COLO668 (cell line): Measurements from ENCODE around the gene CACNA1F.
A peak's percentile ranks its signal among the peaks of the same experiment; 100 is the strongest.
"Not testable (repeated sequence)": the region's sequence is repeated elsewhere in the genome, so short reads cannot be mapped to it uniquely, and the experiment has no call there.

Experiments used
- DNase-seq: peaks from one replicate; lab custom pipeline; 2025; ENCODE audit not compliant: unreplicated experiment; lab: John Stamatoyannopoulos, UW

CACNA1F gene

DNA sequence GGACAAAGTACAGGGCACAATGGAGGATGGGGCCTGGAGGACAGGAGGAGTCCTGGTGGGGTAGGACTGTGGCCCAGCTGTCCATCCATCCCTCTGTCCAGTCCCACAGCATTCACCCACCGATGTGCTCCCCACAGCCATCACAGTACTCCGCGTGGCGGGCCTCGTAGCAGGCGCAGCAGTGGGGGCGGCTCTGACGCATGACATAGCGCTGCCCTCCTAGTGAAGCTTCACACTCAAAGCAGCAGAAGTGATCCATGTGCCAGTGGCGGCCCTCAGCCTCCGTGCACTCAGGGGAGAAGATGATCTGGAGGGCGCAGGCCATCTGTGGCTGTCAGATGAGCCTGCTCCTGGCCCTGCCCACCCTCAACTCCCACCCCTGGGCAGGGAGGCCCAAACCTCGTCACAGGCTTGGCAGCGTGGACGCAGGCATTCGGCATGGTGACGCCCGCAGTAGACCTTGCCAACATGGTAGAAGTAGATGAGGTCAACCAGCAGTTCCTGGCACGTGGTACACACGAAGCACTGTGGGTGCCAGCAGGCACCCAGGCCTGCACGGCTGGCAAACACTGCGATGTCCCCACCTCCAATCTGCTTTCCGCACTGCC, 55.2 kb downstream of the CACNA1F start:
- no peak for DNase-seq

DNA sequence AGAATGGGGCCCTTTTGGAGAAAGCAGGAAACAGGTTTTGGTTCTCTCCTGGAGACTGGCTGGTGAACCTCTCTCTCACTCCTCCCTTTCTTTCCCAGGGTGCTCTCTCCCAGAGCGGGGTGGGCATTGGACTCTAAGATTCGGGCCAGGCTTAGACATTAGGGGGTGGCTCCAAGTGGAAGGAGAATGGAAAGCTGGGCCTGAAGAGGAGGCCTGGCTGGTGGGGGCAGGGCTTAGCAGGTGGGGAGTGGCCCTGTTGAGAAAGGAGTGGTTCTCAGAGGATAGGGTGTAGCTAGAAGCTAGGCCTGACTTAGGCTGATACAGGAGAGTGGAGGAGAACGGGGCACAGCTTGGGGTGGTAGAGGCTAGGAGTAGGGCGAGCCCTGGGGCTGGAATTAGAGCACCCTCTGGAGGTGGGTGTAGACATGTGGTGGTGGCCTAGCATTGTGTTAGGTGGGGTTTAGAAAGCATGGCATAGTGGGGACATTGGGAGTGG, 55.8 kb downstream of the CACNA1F start:
- no peak for DNase-seq

DNA sequence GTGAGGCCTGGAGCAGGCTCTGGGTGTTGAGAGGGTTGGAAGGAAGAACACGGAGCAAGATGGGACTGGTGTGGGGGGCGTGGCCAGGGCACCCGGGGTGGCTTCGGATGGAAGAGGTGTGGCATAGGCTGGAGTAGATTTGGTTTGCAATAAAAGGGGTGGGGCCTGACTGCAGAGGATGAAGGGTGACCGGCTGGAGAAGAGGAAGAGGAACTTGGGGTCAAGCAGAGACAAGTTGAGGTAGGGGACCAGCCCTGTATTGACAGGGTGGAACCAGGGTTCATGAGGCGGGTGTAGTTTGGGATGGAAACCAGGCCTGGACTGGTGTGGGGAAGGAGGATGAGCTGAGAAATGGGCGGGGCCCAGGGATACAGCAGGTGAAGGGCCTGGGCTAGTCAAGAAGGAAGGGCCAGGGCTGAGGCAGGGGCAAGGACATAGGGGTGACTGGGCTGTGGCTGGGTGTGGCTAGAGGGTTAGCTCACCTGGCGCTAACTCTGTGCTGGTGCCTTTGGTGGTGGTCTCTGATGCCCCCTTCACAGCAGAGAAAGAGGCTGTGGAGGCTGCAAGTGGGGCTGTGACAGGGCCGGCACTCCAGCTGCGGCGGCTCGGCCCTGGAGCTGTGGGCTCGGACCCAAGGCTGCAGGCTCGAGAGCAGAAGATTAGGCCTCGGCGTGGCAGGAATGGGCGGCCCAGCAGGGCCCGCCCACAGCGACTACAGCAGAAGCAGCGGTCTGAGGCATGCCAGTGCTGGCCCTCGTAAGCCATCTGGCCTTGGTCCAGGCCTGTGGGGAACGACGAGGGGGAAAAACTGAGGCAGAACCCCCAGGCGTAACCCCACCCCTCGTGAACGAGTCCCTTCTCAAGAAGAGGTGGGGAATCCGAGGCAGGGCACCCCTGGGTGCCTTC, 56.5 kb downstream of the CACNA1F start:
- no peak for DNase-seq

DNA sequence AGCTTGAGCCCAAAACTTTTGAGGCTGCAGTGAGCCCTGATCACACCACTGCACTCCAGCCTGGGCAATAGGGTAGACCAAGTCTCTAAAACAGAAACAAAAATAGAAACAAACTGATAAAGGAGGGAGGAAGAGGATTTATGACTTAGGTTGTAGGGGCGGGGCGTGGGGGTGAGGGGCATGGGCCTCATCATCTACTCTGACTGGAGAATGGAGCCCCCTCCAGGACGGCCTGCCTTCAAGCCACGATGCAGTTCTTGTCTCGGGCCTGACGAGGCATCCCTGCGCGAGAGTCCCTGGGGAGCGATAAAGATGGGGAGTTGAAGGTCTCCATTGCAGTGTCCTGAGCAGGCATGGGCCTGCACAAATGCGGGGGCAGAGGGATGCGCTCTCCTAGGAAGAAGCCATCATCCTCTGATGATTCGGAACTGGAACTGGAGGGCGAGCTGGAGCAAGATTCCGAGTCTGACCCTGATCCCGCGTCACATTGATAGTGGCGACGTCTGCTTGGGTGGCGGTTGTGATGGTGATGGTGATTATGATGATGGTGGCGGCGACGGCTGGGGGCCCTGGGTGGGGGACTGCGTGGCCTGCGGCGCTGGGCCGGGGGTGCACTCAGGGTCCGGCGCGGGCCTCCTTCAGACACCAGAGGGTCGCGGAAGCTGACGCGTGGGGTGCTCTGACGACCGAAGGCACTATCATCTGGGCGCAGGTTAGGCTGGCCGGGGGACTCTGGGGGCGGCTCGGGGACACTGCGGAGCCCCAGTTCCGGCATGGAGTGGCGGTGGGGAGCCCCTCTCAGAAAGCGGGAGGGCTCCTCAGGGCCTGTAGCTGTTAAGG, 57.5 kb downstream of the CACNA1F start:
- no peak for DNase-seq

DNA sequence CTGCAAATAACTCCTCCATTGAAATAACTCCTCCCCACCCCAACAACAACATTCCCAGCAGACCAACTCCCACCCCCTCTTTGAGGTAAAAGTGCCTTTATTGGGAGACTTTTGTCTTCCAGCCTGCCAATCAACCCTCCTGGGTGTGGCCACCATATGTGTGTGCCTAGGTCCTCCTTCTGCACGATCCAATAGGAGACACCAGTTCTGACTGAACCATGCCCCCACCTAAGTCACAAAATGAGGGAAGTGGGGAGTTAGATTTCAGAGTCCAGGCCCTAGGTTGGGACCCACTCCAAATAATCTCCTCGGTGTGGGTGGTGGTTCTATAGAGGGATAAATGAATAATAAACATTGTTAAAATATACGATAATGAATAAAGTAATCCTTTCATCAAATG, 58.4 kb downstream of the CACNA1F start:
- DNase-seq: no peak

DNA sequence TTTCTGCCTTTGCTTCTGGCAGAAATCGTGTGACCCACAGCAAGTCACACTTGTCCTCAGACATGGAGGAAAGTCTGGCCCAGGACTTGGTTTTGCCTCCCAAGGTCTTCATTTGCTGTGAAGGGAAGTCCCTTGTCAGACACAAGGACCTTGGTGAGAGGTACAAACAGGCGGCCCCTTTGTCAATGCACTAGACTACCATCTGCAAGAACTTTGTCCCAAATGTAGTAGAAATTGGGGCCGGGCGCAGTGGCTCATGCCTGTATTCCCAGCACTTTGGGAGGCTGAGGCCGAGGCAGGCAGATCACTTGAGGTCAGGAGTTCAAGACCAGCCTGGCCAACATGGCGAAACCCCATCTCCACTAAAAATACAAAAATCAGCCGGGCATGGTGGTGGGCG, 59.6 kb downstream of the CACNA1F start:
- not testable (repeated sequence) for DNase-seq

DNA sequence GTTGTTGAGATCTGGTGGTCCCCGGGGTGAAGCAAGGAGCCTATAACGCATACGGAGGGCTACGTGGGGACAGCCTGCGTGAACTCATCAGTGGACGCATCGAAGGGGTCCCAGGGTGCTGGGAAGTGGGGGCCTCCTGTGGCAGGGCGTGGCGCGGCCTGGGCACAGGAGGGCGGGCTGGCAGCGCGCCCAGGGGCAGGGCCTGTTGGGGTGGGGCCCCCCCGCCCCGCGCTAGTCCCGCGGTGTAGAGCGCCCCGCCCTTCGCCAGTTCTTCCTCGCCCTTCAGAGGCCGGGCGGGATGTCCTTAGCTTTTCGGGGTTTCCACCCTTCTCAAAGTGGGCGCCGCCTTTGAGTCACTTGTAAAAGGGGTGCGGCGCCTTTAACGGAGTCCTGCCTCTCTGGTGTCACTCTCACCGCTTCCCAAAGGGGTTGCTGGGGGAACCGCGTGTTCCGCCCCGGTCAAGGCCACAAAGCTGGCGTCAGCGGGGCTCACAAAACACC, 60.8 kb downstream of the CACNA1F start:
- peak; percentile 81 for DNase-seq

DNA sequence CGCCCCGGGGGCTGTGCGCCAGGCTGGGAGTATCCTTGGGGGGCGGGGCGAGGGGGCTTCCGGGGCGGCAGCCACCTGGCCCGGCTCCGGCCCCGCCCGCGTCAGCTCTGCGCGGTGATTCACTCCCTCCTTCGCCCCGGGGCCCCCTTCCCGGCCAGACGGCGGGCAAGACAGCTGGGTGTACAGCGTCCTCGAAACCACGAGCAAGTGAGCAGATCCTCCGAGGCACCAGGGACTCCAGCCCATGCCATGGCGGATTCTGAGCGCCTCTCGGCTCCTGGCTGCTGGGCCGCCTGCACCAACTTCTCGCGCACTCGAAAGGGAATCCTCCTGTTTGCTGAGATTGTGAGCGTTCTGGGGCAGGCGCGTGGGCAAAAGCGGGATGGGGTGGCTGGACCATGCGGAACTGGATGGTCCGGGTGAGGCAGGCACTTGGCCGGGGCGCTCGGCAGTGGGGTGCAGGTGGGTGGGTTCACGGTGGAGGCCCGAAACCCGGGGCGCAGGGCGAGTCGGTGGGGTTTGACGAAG, 61.3 kb downstream of the CACNA1F start, which contains the start of gene PLP2:
PLP2 (plus strand) TSS at position 147 of the 528 bp plus-strand sequence; CDS start at position 250, 103 bp downstream.
- DNase-seq: peak; percentile 72

DNA sequence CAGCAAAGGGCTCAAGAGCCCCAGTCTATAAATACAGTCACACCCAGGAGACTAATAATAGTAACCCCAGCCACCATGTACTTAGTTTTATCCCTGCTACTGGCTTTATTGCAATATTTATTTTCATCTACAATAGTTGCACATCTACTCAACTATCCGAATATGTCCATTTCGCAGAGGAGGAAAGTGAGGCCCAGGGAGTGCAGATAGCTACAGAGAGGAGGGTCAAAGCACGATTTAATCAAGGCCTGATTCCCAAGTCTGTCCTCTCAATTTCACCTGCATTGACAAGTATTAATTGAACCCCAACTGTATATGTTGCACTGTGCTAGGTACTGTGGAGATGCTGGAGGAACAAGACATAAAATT, 65.4 kb downstream of the CACNA1F start:
- no peak for DNase-seq

DNA sequence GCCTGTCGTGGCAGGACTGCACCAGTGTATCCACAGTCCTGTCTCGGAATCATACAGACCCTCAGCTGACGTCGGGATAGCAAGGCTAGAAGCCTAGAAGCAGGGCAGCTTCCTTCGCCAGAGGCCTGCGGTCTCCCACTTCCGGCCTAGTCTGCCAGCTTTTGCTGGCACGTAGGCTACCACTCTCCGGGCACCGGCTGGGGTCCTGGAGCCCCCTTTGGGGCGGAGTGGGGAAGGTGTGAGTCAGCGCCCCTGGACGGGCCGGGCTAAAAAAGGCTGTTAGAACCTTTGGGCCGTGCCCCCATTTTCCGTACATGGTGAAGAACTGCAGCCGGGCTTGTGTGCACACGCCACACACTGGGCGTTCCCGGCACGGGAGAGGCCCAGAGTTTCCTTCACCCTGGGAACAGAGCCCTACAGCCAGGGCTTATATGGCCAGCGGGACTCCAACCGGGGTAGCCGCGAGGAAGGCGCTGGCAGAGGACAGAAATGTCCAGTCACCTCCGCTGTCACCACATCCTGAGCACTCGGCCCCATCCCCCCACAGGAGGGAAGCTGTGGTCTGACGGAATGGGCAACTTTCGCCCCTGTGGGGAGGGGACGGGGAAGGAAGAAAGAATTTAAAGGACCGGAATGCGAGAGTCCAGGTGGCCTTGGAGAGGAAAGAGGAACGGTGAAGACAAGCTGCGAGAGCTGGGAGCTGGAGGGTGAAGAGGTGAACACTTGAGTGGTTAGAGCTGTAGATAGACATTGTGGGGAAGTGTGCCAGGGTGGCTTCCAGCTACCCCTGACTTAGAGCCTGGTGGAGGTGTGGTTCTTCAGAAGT, 66.0 kb downstream of the CACNA1F start:
- peak; percentile 67 for DNase-seq

DNA sequence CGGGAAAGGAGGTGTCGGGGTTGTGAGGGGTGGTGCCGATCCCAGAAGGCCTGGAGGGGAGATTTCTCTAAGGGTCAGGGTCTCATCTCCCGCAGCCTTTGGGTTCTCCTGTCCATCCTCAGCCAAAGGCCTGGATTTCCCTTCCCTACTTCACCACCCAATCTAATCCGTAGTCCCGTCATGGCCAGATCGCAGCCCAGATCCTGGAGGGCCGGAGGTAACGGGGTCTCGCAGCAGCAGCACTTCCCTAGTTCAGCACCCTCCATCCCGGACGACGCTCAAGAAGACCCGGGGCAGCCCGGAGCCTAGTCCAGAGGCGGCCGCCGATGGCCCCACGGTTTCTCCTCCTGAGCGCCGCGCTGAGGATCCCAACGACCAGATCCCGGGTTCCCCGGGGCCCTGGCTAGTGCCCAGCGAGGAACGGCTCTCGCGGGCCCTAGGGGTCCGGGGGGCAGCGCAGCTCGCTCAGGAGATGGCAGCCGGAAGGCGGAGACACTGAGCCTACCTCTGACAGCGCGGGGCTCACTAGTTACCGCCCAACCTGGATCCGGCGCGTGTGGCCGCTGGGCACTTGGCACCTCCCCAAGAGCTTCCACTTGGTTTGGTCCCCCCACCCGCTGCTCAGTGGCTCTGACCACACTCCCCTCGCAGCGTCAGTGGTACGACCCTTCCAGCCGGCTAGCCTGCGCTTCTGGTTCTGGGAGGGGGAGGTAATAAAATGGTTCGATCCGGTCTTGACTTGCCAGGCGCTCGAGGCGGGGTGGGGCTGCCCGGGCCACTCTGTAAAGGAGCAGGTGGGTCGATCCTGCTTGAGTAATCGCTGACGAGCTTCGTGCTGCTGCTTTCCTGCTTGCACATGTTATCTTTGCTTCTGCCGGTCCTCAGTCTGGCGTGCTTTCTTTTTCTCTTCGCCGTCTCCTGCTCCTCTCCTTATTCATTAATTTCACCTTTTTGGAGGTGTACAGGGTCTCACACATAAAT, 66.9 kb downstream of the CACNA1F start:
- DNase-seq: peak; percentile 95

DNA sequence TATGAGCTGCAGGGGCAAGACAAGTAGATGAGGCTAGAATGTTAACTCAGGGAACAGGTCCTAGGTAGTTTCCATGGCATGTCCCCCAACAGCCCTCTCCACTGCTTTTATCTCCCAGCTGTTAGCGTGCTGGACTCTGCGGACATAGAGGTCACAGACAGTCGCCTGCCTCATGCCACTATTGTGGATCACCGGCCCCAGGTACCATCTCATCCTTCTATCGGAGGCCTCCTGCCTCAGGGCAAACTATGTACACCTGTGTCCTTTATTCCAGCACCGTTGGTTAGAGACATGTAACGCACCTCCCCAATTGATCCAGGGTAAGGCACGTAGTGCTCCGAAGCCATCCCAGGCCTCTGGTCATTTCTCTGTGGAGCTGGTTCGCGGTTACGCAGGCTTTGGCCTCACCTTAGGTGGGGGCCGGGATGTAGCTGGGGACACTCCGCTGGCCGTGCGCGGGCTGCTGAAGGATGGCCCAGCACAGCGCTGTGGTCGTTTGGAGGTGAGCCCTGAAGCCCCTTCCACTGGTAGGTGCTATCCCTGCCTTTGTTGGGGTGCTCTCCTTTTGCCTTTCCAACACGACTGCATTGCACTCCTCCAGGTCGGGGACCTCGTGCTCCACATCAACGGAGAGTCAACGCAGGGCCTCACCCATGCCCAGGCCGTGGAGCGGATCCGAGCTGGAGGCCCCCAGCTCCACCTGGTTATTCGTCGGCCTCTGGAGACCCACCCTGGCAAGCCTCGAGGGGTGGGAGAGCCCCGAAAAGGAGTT, 68.4 kb downstream of the CACNA1F start:
- DNase-seq: no peak

DNA sequence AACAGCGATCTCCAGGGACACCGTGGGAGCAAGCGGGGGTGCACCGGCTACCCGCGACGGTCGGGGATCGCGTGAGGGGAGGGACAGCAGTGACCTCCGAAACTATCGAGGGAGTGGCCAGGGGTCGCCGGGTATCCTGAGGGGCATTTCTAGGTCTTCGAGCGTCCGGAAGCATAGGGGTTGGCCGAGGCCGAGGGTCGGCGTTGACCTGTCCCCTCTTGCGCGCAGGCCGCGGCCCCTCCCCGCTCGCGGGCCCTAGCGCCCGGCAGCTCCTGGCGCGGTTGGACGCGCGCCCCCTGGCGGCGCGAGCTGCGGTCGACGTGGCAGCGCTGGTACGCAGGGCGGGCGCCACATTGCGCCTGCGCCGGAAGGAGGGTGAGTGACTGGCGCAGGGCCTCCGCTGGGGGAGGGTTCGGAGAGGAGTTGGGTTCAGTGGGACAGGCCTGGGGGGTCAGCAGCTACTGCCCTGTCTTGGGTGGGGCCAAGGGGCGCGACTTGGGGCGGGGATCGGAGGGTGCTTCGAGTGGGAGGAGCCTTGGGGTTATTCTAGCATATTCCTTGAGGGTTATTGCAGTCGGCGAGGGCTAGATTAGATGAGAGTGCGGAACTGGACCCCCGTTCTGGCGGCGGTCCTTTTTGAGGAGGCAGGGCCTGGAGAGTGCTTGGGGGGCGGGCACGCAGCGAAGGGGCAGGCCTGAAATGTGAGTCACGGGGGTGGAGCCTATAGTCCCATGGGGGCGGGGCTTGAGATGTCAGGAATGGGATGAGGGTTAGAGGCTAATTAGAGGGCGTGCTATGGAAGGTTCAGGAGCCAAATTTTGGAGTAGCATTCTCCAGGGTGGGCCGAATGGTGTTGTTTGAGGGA, 69.4 kb downstream of the CACNA1F start:
- DNase-seq: peak; percentile 84

DNA sequence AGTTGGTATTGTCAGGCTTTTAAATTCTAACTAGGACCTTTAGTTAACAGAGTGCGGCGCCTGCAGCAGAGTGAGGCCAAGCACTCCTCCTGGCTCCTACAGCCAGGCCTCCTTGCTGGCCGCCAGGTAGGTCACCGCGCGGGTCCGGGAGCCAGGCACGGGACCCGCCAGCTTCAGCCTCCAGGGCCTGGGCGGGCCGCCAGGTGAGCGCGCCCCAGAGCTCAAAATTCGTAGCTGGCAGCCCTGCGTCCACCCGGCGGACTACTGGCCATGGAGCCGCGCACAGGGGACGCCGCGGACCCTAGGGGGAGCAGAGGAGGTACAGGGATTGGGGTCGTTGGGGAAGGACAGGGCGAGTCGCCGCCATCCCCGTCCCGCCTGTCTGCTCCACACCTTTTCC, 70.5 kb downstream of the CACNA1F start, which contains the start of gene MAGIX:
MAGIX (plus strand) TSS at position 139 of the 400 bp plus-strand sequence; CDS start at position 271, 132 bp downstream.
- peak; percentile 41 for DNase-seq

DNA sequence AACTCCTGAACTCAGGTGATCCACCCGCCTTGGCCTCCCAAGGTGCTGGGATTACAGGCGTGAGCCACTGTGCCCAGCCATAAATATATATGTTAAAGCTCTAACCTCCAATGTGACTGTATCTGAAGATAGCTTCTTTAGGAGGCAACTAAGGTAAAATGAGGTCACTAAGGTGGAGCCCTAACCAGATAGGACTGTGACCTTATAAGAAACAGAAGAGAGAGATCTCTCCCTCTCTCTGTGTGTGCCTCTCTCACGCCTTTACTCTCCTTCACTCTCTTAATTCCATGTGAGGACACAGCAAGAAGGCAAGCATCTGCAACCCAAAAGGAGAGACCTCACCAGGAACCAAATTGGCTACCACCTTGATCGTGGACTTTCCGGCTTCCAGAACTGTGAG, 71.5 kb downstream of the CACNA1F start:
- DNase-seq: no peak

DNA sequence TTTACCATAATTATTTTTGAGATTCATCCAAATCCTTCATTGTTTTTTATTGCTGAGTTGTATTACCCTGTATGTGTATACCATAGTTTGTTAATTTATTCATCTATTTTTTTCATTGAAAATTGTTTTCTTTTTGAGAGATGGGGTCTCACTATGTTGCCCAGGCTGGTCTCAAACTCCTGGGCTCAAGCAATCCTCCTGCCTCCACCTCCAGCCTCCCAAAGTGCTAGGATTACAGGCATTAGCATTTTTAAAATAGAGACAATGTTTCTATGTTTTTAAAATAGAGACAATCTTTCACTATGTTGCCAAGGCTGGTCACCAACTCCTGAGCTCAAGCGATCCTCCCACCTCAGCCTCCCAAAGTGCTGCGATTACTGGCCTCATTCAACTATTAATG, 72.2 kb downstream of the CACNA1F start:
- no peak for DNase-seq

DNA sequence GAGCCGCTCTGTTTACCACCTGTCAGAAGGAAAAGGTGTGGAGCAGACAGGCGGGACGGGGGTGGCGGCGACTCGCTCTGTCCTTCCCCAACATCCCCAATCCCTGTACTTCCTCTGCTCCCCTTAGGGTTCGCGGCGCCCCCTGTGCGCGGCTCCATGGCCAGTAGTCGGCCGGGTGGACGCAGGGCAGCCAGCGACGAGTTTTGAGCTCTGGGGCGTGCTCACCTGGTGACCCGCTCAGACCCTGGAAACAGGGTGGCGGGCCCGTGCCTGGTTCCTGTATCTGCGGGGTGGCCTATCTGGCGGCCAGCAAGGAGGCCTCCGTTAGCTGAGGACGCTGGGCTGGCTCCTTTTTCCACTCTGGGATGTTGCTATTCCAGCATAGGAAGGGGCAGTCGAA, 75.9 kb downstream of the CACNA1F start:
- DNase-seq: no peak
